HCT116 (cell line): ENCODE measurements around the gene OPCML. TPM values are rescaled to one million over a fixed set of nuclear protein-coding genes. Genes with fewer than 3 reads are reported as not detected.

Source experiments
- ATAC-seq: fragments of 200-7000 bp; cut with Tn5 transposase; 2 replicates; pipeline ENCODE4 v1.9.1; 2020; ENCODE audit warnings: mild to moderate bottlenecking, moderate library complexity
- BruUV-seq: library from RNA; stranded (reverse); fragments of 400-500 nt; replicated peaks from 2 replicates; lab custom pipeline; 2021; lab: Mats Ljungman, UMichigan
- CTCF ChIA-PET: fragments of 300-600 bp; sonication (Branson Sonifier 250); formaldehyde crosslinking; loops from one replicate; lab custom pipeline; 2021; ENCODE audit warnings: antibody characterized with exemption; lab: Charles Lee
- POLR2A ChIA-PET: fragments of 300-600, 350-600 bp; sonication (Branson Sonifier 250); formaldehyde crosslinking; loops from one replicate; lab custom pipeline; 2021; ENCODE audit warnings: antibody characterized with exemption; lab: Charles Lee
- RAD21 ChIA-PET, 2 experiments: fragments of 300-600 bp; sonication (Branson Sonifier 250); formaldehyde crosslinking; loops; one replicate each; lab custom pipeline; 2023; ENCODE audit warnings: low total read pairs in 2 of 2; ENCODE audit not compliant: uncharacterized antibody in 2 of 2, unreplicated experiment in 2 of 2, low non-redundant PET in 1 of 2; lab: Charles Lee
- DNase-seq: peaks from one replicate; pipeline ENCODE4 v3.0.0-alpha.2; 2010; ENCODE audit warnings: low read depth, low spot score
- H2AFZ ChIP-seq: fragments of 200-600 bp; shearing (Covaris generic), sonication (generic); 2 replicates; pipeline ENCODE4 v1.6.1; 2017; ENCODE audit warnings: low read depth, mixed run types, mixed read lengths, antibody characterized with exemption, low read length; ENCODE audit not compliant: poor library complexity, severe bottlenecking
- H3K27ac ChIP-seq: 2 replicates; pipeline ENCODE4 v1.5.1; 2012; ENCODE audit warnings: low read depth, low read length
- H3K27me3 ChIP-seq: fragments of 200-600 bp; sonication (generic); 2 replicates; pipeline ENCODE4 v1.6.1; 2016; ENCODE audit warnings: mixed run types, low read length, mixed read lengths; ENCODE audit not compliant: insufficient read depth
- H3K36me3 ChIP-seq, 2 experiments: fragments of 200-500 bp in 1 of 2; fragments of 200-600 bp in 1 of 2; sonication (Bioruptor generic) in 1 of 2; sonication (generic) in 1 of 2; 2 replicates each; pipeline versions ENCODE4 v1.5.1 to v1.6.1; 2014 to 2016; ENCODE audit warnings: low read length in 2 of 2, inconsistent platforms in 1 of 2, mixed read lengths in 1 of 2, mixed run types in 1 of 2; ENCODE audit not compliant: insufficient read depth in 2 of 2, control insufficient read depth in 1 of 2
- H3K4me1 ChIP-seq, 2 experiments: fragments of 200-600 bp in 1 of 2; sonication (generic) in 1 of 2; 2 replicates each; pipeline versions ENCODE4 v1.5.1 to v1.6.1; 2012 to 2017; ENCODE audit warnings: low read length in 2 of 2, inconsistent platforms in 1 of 2, mild to moderate bottlenecking in 1 of 2, mixed read lengths in 1 of 2, mixed run types in 1 of 2, moderate library complexity in 1 of 2; ENCODE audit not compliant: insufficient read depth in 2 of 2, control insufficient read depth in 1 of 2
- H3K4me2 ChIP-seq: fragments of 200-600 bp; sonication (generic); 2 replicates; pipeline ENCODE4 v1.6.1; 2017; ENCODE audit warnings: mixed run types, low read length, mixed read lengths
- H3K4me3 ChIP-seq, 2 experiments: fragments of 200-600 bp in 1 of 2; sonication (generic) in 1 of 2; replicated peaks in 1 of 2; 2 replicates each; pipeline ENCODE4 v1.5.1; 2011 to 2016; ENCODE audit warnings: low read length in 2 of 2, control low read depth in 1 of 2, low read depth in 1 of 2, mild to moderate bottlenecking in 1 of 2, mixed read lengths in 1 of 2, mixed run types in 1 of 2
- H3K79me2 ChIP-seq: fragments of 200-600 bp; sonication (generic); 2 replicates; pipeline ENCODE4 v1.6.1; 2017; ENCODE audit warnings: mild to moderate bottlenecking, mixed run types, low read length, moderate library complexity, mixed read lengths; ENCODE audit not compliant: insufficient read depth
- H3K9ac ChIP-seq: fragments of 200-600 bp; sonication (generic); 2 replicates; pipeline ENCODE4 v1.6.1; 2016; ENCODE audit warnings: low read length, mixed read lengths
- H3K9me2 ChIP-seq: fragments of 200-600 bp; sonication (generic), shearing (Covaris generic); 2 replicates; pipeline ENCODE4 v1.6.1; 2017; ENCODE audit warnings: mixed run types, mild to moderate bottlenecking, moderate library complexity; ENCODE audit not compliant: insufficient read depth
- H3K9me3 ChIP-seq, 2 experiments: fragments of 200-500 bp in 1 of 2; fragments of 200-600 bp in 1 of 2; sonication (Bioruptor generic) in 1 of 2; sonication (generic) in 1 of 2; 2 replicates each; pipeline ENCODE4 v1.6.1; 2014 to 2017; ENCODE audit warnings: low read length in 2 of 2, mixed read lengths in 2 of 2, inconsistent platforms in 1 of 2, low read depth in 1 of 2, mild to moderate bottlenecking in 1 of 2, mixed run types in 1 of 2, moderate library complexity in 1 of 2; ENCODE audit not compliant: control insufficient read depth in 1 of 2, insufficient read depth in 1 of 2
- H4K20me1 ChIP-seq: fragments of 200-600 bp; sonication (generic), shearing (Covaris generic); 2 replicates; pipeline ENCODE4 v1.6.1; 2017; ENCODE audit warnings: mixed run types, mild to moderate bottlenecking, moderate library complexity; ENCODE audit not compliant: insufficient read depth
- ATF3 ChIP-seq: IDR thresholded peaks from 2 replicates; pipeline ENCODE4 v1.6.1; 2012
- CBX3 ChIP-seq: IDR thresholded peaks from 2 replicates; pipeline ENCODE4 v1.6.1; 2012; ENCODE audit warnings: low read depth
- EGR1 ChIP-seq: IDR thresholded peaks from 2 replicates; pipeline ENCODE4 v1.6.1; 2012; ENCODE audit warnings: low read depth
- ELF1 ChIP-seq: IDR thresholded peaks from 2 replicates; pipeline ENCODE4 v1.6.1; 2012; ENCODE audit warnings: low read depth, borderline replicate concordance
- EZH2 ChIP-seq: fragments of 200-600 bp; sonication (generic); IDR thresholded peaks from 2 replicates; pipeline ENCODE4 v1.6.1; 2017; ENCODE audit warnings: antibody characterized with exemption, mixed run types
- EZH2phosphoT487 ChIP-seq: fragments of 200-600 bp; IDR thresholded peaks from 2 replicates; pipeline ENCODE4 v1.6.1; 2018; ENCODE audit warnings: antibody characterized with exemption, borderline replicate concordance
- JUND ChIP-seq: IDR thresholded peaks from 2 replicates; pipeline ENCODE4 v1.6.1; 2012
- MAX ChIP-seq: IDR thresholded peaks from 2 replicates; pipeline ENCODE4 v1.6.1; 2012
- REST ChIP-seq: IDR thresholded peaks from 2 replicates; pipeline ENCODE4 v1.6.1; 2012; ENCODE audit warnings: low read depth
- SIN3A ChIP-seq: IDR thresholded peaks from 2 replicates; pipeline ENCODE4 v1.6.1; 2012; ENCODE audit warnings: low read depth
- TCF7L2 ChIP-seq: IDR thresholded peaks from 2 replicates; pipeline ENCODE4 v1.7.0; 2011; ENCODE audit warnings: borderline replicate concordance, inconsistent platforms; ENCODE audit not compliant: insufficient read depth, insufficient read length; ENCODE audit errors: extremely low read depth
- ZNF274 ChIP-seq: fragments of 200-500 bp; sonication (Bioruptor generic); IDR thresholded peaks from 2 replicates; pipeline ENCODE4 v1.6.1; 2014; ENCODE audit warnings: mild to moderate bottlenecking, low read depth, low read length, inconsistent platforms
- intact Hi-C: fragments of 100-400 bp; cut with micrococcal nuclease; formaldehyde crosslinking; loops from 2 replicates; pipeline ENCODE4 v1.10.0; 2022
- total RNA-seq: library from RNA; stranded (reverse); gene quantifications from one replicate; pipeline ENCODE4 v1.2.1, GENCODE V29; 2021; ENCODE audit not compliant: unreplicated experiment
- TF ChIP-seq, protein P1 (sequence below), 3 experiments: fragments of 200-600 bp in 1 of 3; sonication (generic) in 1 of 3; IDR thresholded peaks in 2 of 3; conservative IDR thresholded peaks in 1 of 3; 2 replicates each; pipeline ENCODE4 v1.5.1; 2012 to 2017; ENCODE audit warnings: low read depth in 2 of 3, low read length in 2 of 3, antibody characterized with exemption in 1 of 3, borderline replicate concordance in 1 of 3, control low read depth in 1 of 3, mild to moderate bottlenecking in 1 of 3, mixed read lengths in 1 of 3, mixed run types in 1 of 3, moderate library complexity in 1 of 3; ENCODE audit not compliant: insufficient read depth in 1 of 3

Gene OPCML
- total RNA-seq, 1 experiment from 2014 or later, result not detected

DNA sequence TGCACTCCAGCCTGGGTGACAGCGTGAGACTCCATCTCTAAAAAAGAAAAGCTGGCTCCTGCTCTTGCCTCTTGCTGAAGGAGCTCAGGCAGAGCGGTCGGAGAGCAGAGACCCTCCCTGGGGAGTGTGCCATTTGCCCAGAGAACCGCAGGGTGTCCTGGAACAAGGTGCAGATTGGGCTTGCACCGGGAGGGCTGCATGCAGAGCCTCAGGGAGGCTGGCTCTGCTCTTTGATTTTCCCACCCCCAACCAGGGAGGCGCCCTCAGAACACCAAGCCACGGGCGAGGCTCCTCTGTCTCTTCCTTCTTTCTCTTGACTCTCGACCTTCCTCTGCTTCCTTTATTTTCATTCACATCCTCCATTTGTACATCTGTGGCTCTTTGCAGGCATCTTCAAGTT, 889.1 kb downstream of the OPCML start:
- CTCF ChIA-PET, result no interaction called here

More for the DNA sequence above, 889.1 kb downstream of the OPCML start:
- H3K9ac ChIP-seq, result no peak overlapping the region
- POLR2A ChIA-PET, result no interaction called here
- BruUV-seq, result no TSS peak
- no peaks in the 10 kb centered on the region for H4K20me1 ChIP-seq
- peaks cover 17% of the 10 kb centered on the region in 2 experiments; a peak in 2 of 4 replicates for H3K9me3 ChIP-seq
- H3K4me3 ChIP-seq, result no peak overlapping the region
- DNase-seq, result no peak
- TF ChIP-seq EZH2 (no peak), EZH2phosphoT487 (no peak), ELF1 (no peak), SIN3A (no peak), CBX3 (no peak), ZNF274 (no peak), JUND (no peak), ATF3 (no peak), MAX (no peak), TCF7L2 (no peak), EGR1 (no peak), REST (no peak)
- TF ChIP-seq, protein P1, sequence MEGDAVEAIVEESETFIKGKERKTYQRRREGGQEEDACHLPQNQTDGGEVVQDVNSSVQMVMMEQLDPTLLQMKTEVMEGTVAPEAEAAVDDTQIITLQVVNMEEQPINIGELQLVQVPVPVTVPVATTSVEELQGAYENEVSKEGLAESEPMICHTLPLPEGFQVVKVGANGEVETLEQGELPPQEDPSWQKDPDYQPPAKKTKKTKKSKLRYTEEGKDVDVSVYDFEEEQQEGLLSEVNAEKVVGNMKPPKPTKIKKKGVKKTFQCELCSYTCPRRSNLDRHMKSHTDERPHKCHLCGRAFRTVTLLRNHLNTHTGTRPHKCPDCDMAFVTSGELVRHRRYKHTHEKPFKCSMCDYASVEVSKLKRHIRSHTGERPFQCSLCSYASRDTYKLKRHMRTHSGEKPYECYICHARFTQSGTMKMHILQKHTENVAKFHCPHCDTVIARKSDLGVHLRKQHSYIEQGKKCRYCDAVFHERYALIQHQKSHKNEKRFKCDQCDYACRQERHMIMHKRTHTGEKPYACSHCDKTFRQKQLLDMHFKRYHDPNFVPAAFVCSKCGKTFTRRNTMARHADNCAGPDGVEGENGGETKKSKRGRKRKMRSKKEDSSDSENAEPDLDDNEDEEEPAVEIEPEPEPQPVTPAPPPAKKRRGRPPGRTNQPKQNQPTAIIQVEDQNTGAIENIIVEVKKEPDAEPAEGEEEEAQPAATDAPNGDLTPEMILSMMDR (IDR thresholded peaks at IDR 0.05 in 2 of 3, conservative IDR thresholded peaks at IDR 0.05 in 1 of 3; ENCODE audit: borderline replicate concordance in 1 of 3, insufficient read depth in 1 of 3, low read depth in 2 of 3, low read length in 2 of 3), result no peak
- no peaks in the 10 kb centered on the region for H3K27me3 ChIP-seq
- no peaks in the 10 kb centered on the region for H3K36me3 ChIP-seq
- RAD21 ChIA-PET, result no interaction called here
- H3K79me2 ChIP-seq, result no peaks in the 10 kb centered on the region
- no peaks in the 10 kb centered on the region for H3K4me1 ChIP-seq
- no peak overlapping the region for H3K27ac ChIP-seq
- no peaks in the 10 kb centered on the region for H3K9me2 ChIP-seq
- no peak overlapping the region for H3K4me2 ChIP-seq
- intact Hi-C loops, result no loop called here
- H2AFZ ChIP-seq, result no peak overlapping the region
- ATAC-seq, result no peak
